D721Med (cell line): ENCODE measurements around the gene ARHGEF40.

ENCODE experiments used
- DNase-seq: peaks from one replicate; pipeline ENCODE4 v3.0.0; 2011; ENCODE audit warnings: low spot score; ENCODE audit not compliant: insufficient read length
- FAIRE-seq: peaks from 2 replicates; lab custom pipeline; 2011; peaks lifted over from hg19 to GRCh38; lab: Jason Lieb, UNC
- CTCF ChIP-seq: IDR thresholded peaks from 2 replicates; pipeline ENCODE4 v1.5.1; 2012; ENCODE audit warnings: mild to moderate bottlenecking, control low read depth; ENCODE audit not compliant: insufficient read depth; ENCODE audit errors: missing control alignments

Gene ARHGEF40

DNA sequence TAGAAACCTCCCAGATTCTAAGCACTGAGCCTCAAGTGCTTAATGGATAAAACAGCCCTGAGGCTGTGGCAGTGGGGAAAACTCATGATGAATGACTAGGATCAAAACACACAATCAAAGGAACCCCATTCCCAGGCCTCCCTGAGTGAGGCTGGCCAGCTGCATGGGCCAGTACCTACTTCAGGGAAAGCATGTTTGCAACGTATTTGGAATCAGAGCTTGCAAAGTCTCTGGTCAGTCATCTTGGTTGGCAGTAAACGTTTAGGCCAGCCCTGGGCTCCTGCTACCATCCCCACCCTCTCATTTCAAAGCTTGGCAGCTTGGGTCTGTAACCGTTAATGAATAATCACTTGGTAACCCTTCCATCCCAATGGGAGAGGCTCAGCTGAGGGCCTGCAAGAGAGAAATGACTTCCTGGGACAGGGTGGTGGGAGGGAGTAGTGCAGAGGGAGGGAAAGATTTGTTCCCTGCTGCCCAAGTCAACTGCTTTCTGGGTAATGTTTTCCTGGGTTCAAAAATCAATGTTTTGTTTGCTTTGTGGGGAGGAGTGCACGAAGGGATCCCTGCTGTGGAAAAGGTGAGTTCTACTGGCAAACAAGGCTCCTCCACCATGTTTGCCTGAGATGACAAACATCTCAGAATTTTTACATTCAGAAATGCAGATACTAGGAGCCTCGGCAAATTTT is 14.5 kb upstream of the ARHGEF40 start:
- DNase-seq, result no peak
- FAIRE-seq, result no peak
- TF ChIP-seq CTCF, result no peak

- DNase-seq, result no peak
- no peak for TF ChIP-seq CTCF
- no peak for FAIRE-seq
Measured at GRCh38 chr14:21056520-21057163, 13.5 kb upstream of the ARHGEF40 start.

DNA sequence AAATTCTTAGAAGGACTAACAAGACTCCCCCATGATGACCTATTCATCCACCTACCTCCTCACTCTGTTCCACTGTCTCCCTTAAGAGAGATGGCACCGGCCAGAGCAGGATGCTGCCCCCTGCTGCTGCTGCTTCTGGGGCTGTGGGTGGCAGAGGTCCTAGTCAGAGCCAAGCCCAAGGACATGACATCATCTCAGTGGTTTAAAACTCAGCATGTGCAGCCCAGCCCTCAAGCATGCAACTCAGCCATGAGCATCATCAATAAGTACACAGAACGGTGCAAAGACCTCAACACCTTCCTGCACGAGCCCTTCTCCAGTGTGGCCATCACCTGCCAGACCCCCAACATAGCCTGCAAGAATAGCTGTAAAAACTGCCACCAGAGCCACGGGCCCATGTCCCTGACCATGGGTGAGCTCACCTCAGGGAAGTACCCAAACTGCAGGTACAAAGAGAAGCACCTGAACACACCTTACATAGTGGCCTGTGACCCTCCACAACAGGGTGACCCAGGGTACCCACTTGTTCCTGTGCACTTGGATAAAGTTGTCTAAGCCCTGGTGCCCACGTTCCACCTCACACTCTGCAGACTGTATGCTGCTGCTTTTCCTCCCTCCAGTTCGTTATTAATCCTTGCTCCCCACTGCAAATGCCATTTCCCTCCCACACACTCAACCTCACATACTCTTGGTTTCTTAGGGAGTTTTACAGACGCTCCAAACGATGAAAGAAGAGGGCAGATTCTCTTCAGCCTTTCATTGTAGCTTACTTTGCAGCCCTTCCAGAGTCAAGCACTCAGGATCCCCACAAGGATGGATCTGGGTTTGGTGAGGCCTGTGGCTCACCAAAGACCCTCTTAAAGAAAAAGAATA is 12.1 kb upstream of the ARHGEF40 start, which contains the start of gene RNASE8:
Gene RNASE8, plus strand, starts transcription at position 20 of the 873 bp plus-strand sequence. Its CDS starts 71 bp downstream, at position 91.
- DNase-seq (no peak), FAIRE-seq (no peak)
- no peak for TF ChIP-seq CTCF

DNA sequence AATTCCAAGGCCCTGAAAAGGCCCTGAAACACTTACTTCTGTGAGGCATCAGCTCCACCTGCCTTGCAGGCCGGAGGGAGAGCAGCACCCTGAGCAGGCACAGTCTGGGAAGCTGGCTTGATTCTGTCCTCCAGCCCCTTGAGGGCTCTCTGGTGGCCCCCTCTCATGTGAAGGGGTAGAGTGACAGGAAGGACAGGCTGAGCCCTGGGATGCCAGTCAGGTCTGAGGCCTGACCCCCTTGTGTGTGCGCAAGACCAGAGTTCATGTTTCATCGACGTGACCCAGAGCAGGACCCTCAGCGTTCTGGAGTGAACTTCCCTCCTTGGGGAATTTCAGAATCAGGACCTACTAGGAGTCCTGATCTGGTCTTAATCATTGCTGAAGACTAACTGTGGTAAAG is 11.2 kb upstream of the ARHGEF40 start:
- no peak for TF ChIP-seq CTCF

GRCh38 chr14:21059842-21060613 is 10.1 kb upstream of the ARHGEF40 start:
- TF ChIP-seq CTCF, result no peak
- FAIRE-seq, result no peak
- DNase-seq, result no peak

More for the DNA sequence above, 11.2 kb upstream of the ARHGEF40 start:
- DNase-seq (no peak), FAIRE-seq (no peak)

DNA sequence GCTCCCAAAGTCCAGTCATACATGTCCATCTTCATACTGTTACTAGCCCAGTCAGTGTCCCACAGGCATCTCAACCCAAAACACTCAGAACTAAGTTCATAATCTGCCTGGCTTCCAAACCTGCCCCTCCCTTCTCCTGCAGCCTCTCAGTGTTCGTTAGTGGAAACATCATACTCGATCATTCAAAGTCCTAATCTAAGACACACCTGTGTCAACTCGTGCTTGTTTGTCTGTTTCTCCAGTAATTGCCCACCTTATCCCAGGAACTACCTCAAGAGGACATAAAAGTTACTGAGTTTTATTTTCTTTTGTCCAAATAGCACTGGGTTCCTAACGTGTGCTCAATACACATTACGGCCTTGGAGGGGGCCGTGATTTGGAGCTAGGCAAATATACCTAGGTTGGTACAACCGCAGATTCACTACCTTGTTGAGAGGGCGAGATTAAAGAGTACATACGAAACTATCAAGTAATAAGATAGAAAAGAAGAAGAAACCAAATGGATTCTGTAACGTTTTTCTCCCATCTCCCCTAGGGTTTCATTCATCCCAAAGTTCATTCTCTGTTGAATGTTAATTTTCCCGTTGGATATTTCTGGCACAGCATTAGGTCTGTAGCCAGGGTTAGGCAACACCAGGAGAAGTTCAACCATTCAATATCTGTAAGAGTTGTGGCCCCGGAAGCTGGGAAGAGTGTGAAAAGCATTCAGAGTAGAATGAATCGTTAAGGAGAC is 9.3 kb upstream of the ARHGEF40 start:
- FAIRE-seq, result no peak
- TF ChIP-seq CTCF, result no peak
- DNase-seq, result no peak
